Stimulated activated naive B cell treated with anti-CD40 and anti-IgM and Interleukin-4, amounts not matched to agents 10 μg/mL and 1 μg/mL and 100 μg/mL, for 72 hours (primary cell): ENCODE results near the gene PPP2R3B.
A peak's percentile ranks its signal among the peaks of the same experiment; 100 is the strongest.
"Not testable (repeated sequence)": the region's sequence is repeated elsewhere in the genome, so short reads cannot be mapped to it uniquely, and the experiment has no call there.

Experiments
- ATAC-seq, 2 donors: fragments of 150-1000 bp; cut with Tn5 transposase; replicated peaks; 2 replicates each; pipeline ENCODE4 v1.10.0; 2021; ENCODE audit warnings: moderate library complexity in 1 of 2
- DNase-seq: peaks from one replicate; pipeline ENCODE4 v3.0.0; 2021
- H3K27ac Mint-ChIP-seq: one replicate; pipeline ENCODE4 v1.8.0; 2022; ENCODE audit warnings: mild to moderate bottlenecking, mixed read lengths
- H3K27me3 Mint-ChIP-seq, 2 donors: one replicate each; pipeline ENCODE4 v1.8.0; 2022; ENCODE audit warnings: mixed read lengths in 2 of 2
- H3K36me3 Mint-ChIP-seq, 2 donors: one replicate each; pipeline ENCODE4 v1.8.0; 2022; ENCODE audit warnings: mixed read lengths in 2 of 2, mild to moderate bottlenecking in 1 of 2
- H3K4me1 Mint-ChIP-seq, 2 donors: one replicate each; pipeline ENCODE4 v1.8.0; 2022; ENCODE audit warnings: mixed read lengths in 2 of 2, mild to moderate bottlenecking in 1 of 2
- H3K4me3 Mint-ChIP-seq, 2 donors: one replicate each; pipeline ENCODE4 v1.8.0; 2022; ENCODE audit warnings: mild to moderate bottlenecking in 2 of 2, mixed read lengths in 2 of 2, moderate library complexity in 1 of 2
- H3K9me3 Mint-ChIP-seq, 2 donors: one replicate each; pipeline ENCODE4 v1.8.0; 2022; ENCODE audit warnings: mixed read lengths in 2 of 2, mild to moderate bottlenecking in 1 of 2

The PPP2R3B gene

DNA sequence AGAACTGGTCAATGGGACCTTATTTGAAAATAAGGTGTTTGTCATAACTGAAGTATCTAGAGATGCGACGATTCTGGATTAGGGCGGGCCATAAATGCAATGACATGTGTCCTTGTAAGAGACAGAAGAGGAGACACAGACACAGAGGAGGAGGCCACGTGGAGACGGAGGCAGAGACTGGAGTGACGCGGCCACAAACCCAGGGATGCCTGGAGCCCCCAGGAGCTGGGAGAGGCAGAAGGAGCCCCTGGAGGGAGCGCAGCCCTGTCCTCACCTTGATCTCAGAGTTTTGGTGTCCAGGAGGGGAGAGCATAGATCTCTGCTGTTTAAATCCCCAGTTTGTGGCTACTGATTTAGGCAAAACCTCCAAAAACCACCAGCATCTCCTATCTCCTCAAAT, 73.2 kb downstream of the PPP2R3B start:
- no peak for ATAC-seq
- H3K27me3 Mint-ChIP-seq = no peaks in the 10 kb centered on the region
- DNase-seq = no peak
- peaks cover 39% of the 10 kb centered on the region in 2 donors for H3K36me3 Mint-ChIP-seq
- no peak overlapping the region for H3K27ac Mint-ChIP-seq
- peaks cover 0 to 9% of the 10 kb centered on the region in 2 donors for H3K4me1 Mint-ChIP-seq
- no peak overlapping the region for H3K4me3 Mint-ChIP-seq
- H3K9me3 Mint-ChIP-seq = peaks cover 0 to 2% of the 10 kb centered on the region in 2 donors

DNA sequence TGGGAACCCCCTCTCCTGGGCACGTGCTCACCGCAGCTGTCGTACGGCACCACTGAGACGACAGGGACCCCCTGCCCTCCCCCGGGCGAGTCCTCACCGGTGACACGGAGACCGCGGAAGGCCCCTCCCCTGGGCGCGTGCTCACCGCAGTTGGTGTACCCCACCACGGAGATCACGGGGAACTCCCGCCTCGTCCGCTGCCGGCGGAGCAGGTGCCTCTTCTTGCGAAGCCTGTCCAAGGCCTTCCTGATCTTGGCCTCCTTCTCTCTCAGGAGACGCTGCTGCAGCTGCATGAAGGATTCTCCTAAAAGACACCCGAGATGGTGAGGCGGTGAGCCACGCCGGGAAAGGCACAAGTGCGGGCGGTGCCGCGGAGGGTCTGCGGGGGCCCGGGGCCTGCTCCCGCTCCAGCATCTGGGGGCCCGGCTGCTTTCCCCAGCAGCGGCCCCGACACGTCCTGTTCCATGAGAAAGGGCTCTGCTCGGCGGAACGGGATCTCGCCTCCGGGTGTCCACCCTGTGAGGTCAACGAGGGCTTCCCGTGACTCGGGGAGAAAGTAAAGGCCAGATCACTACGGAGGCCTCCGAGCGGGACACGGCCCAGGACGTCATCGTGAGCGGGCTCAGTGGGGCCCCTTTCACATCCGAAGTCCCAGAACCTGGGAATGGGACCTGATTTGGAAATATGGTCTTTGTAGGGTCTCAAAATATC, 73.9 kb downstream of the PPP2R3B start:
- H3K9me3 Mint-ChIP-seq = peaks cover 0 to under 1% of the 10 kb centered on the region in 2 donors
- DNase-seq = no peak
- H3K36me3 Mint-ChIP-seq = peaks cover 36 to 44% of the 10 kb centered on the region in 2 donors

DNA sequence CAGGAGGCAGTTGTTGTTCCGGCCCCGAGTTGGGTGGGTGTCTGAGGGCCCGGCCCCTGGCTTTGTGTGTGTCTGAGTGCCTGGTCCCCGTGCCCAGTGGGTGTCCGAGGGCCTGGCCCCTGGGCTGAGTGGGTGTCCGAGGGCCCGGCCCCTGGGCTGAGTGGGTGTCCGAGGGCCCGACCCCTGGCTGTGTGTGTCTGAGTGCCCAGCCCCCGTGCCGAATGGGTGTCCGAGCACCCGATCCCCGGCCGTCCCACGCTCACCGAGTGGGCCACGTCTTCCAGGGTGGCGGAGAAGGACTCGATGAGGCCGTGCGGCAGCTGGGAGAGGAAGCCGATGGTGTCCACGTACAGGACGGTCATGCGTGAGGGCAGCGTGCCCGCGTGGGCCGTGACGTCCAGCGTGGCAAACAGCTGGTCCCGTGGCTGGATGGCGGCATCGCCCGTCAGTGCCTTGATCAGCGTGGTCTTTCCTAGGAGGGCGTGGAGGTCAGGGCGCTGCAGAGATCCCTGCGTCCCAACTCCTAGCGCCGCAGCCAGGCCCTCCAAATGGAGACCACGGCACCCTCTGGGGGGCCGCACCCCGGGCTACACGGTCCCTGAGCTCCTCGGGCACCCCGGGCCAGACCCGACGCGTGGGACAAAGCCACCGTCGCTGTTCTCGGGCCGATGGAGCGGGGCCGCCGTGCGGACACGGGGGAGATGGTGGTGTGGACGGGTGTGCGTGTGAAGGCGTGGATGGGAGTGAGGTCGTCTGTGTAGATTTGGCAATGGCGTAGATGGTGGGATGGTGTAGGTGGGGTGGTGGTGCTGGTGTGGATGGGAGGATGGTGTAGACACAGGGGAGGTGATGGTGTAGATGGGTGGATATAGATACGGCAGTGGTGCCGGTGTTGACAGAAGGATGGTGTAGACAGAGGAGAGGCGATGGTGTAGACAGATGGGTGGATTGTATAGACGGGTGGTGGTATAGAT, 75.3 kb downstream of the PPP2R3B start:
- H3K27me3 Mint-ChIP-seq = no peaks in the 10 kb centered on the region
- H3K4me3 Mint-ChIP-seq = peak overlapping the region in 1 of 2 donors; percentile 1

More for the DNA sequence above, 73.9 kb downstream of the PPP2R3B start:
- H3K27ac Mint-ChIP-seq = no peak overlapping the region
- no peak overlapping the region for H3K4me3 Mint-ChIP-seq
- ATAC-seq = no peak
- peaks cover 0 to 6% of the 10 kb centered on the region in 2 donors for H3K4me1 Mint-ChIP-seq
- no peaks in the 10 kb centered on the region for H3K27me3 Mint-ChIP-seq

DNA sequence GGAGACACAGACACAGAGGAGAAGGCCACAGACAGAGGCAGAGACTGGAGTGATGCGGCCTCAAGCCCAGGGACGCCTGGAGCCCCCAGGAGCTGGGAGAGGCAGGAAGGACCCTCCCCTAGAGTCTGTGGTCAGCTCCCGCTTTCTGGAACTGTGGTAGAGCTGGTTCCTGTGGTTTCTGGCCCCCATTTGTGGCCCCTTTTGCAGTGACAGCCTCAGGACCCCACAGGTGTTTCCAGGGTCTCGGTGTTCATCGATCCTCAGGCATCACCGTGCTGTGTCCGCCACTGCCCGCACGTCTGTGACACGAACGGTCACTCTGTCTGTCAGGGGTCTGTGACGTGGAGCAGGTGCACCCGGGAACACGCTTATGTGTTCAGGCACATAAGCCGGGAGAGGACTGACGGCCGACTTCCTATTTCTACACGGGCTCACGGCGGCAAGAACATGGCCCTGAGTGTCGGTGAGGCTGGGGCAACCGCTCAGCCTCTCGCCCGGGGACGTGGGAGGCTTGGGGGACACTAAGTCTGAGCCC, 76.0 kb downstream of the PPP2R3B start:
- H3K27ac Mint-ChIP-seq = peak overlapping the region; percentile 47
- H3K9me3 Mint-ChIP-seq = no peaks in the 10 kb centered on the region
- H3K4me1 Mint-ChIP-seq = no peaks in the 10 kb centered on the region
- DNase-seq = no peak
- no peak for ATAC-seq
- H3K36me3 Mint-ChIP-seq = peaks cover 48 to 52% of the 10 kb centered on the region in 2 donors
- H3K27me3 Mint-ChIP-seq = no peaks in the 10 kb centered on the region
- no peak overlapping the region for H3K4me3 Mint-ChIP-seq

More for the DNA sequence above, 75.3 kb downstream of the PPP2R3B start:
- no peaks in the 10 kb centered on the region for H3K4me1 Mint-ChIP-seq
- H3K36me3 Mint-ChIP-seq = peaks cover 42 to 50% of the 10 kb centered on the region in 2 donors
- ATAC-seq (no peak), DNase-seq (no peak)
- H3K9me3 Mint-ChIP-seq = no peaks in the 10 kb centered on the region
- H3K27ac Mint-ChIP-seq = peak overlapping the region; percentile 49

DNA sequence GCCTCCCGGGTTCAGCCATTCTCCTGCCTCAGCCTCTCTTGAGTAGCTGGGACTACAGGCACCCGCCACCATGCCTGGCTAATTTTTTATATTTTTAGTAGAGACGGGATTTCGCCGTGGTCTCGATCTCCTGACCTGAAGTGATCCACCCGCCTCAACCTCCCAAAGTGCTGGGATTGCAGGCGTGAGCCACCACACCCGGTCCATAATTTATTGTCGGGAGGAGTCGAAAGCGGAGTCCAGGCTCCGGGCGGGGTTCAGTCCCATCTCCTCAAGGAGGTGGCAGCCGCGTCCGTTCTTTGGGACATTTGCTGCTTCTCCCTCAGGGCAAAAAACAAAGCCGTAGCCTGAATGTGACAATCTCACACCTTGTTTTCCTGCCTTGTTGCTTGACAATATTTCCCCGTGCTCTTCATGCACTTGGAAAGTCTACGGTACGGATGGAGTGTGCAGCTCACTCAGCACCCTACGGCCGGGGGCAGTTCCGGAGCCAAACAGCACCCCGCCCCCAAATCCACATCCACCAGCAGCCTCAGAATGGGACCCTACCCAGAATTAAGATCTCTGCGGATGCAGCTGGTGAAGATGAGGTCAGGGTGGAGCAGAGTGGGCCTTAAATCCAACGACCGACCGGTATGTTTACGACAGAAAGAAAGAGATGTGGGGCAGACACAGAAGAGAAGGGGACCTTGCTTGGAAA, 77.7 kb downstream of the PPP2R3B start:
- Mint-ChIP-seq H3K4me3 (no peak overlapping the region), H3K36me3 (peaks cover 61 to 65% of the 10 kb centered on the region in 2 donors), H3K4me1 (no peaks in the 10 kb centered on the region), H3K27me3 (no peaks in the 10 kb centered on the region), H3K9me3 (no peaks in the 10 kb centered on the region), H3K27ac (no peak overlapping the region)
- DNase-seq (no peak), ATAC-seq (no peak)

DNA sequence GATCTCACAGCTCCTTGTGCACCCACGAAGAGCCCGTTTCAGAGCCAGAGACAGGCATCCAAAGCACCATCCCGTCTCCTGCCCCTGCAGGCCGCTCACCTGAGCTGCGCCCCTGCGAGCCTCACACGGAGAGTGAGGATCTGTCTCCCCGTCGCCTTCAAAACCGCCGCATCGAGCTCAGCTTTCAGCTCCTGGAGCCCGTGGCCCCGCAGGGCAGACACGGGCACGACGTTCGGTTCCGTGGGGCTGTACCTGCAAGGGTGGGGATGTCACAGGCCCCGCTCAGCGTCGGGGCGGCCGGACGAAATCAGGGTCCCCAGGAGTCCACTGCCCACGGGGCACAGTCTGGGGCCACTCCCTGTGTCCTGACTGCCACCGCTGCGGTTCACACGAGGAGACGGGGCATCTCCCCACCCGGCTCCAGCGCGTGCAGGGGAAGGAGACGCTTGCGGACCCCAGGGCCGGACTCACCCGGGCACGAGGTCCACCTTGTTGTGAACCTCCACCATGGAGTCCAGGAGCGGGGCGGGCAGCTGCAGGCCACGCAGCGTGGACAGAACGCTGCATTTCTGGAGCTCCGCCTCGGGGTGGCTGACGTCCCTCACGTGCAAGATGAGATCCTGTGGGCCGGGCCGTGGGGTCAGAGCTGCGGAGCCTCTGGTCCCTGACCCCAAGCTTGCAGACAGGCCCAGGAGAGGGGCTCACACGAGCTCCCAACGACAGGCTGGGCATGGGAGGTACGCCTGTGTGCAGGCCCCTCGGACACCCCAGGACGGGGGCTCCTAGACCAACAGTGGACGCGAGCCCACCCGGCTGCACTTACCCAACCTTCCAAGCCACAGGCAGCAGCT, 79.2 kb downstream of the PPP2R3B start:
- DNase-seq (no peak), ATAC-seq (no peak)
- Mint-ChIP-seq H3K36me3 (peaks cover 62 to 64% of the 10 kb centered on the region in 2 donors), H3K9me3 (no peaks in the 10 kb centered on the region), H3K4me1 (no peaks in the 10 kb centered on the region), H3K27me3 (no peaks in the 10 kb centered on the region), H3K4me3 (no peak overlapping the region), H3K27ac (no peak overlapping the region)

DNA sequence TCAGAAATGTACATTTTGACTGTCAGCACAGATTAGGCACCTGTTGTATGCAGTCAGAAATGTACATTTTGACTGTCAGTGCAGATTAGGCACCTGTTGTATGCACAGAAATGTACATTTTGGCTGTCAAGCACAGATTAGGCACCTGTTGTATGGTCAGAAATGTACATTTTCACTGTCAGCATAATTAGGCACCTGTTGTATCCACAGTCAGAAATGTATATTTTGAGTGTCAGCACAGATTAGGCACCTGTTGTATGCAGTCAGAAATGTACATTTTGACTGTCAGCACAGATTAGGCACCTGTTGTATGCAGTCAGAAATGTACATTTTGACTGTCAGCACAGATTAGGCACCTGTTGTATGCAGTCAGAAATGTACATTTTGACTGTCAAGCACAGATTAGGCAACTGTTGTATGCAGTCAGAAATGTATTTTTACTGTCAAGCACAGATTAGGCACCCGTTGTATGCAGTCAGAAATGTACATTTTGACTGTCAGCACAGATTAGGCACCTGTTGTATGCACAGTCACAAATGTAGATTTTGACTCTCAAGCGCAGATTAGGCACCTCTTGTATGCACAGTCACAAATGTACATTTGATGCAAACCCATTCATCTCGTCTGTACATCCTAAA, 80.0 kb downstream of the PPP2R3B start:
- not testable (repeated sequence) for H3K9me3 Mint-ChIP-seq, ATAC-seq, H3K4me1 Mint-ChIP-seq, H3K27me3 Mint-ChIP-seq, H3K4me3 Mint-ChIP-seq, DNase-seq, H3K27ac Mint-ChIP-seq
- H3K36me3 Mint-ChIP-seq = peaks cover 62 to 63% of the 10 kb centered on the region in 2 donors

DNA sequence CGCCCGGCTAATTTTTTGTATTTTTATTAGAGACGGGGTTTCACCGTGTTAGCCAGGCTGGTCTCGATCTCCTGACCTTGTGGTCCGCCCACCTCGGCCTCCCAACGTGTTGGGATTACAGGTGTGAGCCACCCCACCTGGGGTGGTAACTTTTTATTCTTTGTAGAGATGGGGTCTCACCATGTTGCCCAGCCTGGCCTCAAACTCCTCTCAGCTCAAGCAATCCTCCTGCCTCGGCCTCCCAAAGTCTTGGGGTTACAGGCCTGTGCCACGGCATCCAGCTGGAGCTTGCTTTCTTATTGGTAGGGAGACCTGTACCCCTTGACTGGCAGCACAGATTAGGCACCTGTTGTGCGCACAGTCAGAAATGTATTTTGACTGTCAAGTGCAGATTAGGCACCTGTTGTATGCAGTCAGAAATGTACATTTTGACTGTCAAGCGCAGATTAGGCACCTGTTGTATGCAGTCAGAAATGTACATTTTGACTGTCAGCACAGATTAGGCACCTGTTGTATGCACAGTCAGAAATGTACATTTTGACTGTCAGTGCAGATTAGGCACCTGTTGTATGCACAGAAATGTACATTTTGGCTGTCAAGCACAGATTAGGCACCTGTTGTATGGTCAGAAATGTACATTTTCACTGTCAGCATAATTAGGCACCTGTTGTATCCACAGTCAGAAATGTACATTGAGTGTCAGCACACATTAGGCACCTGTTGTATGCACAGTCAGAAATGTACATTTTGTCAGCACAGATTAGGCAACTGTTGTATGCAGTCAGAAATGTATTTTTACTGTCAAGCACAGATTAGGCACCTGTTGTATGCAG, 80.7 kb downstream of the PPP2R3B start:
- H3K36me3 Mint-ChIP-seq = peaks cover 65% of the 10 kb centered on the region in 2 donors
- not testable (repeated sequence) for H3K4me1 Mint-ChIP-seq, H3K27ac Mint-ChIP-seq, DNase-seq, ATAC-seq, H3K9me3 Mint-ChIP-seq, H3K27me3 Mint-ChIP-seq, H3K4me3 Mint-ChIP-seq

DNA sequence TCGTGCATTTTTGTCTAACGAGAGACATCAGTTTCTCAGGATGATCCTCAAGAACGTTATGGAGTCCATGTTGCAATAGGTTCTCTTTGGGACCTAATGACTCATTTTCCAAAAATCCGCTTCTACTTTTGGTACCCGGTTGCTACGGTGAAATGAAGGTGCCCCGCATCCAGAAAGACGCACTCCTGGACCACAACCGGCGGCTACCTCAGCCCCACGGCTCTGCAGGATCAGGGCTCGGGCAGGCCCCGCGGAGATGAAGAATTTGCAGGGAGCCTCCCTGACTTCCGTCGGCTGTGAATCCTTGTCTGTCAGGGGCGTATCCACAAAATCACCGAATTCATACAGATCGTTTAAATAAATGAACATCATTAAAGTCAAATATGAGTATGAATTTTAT, 83.7 kb downstream of the PPP2R3B start:
- no peaks in the 10 kb centered on the region for H3K27me3 Mint-ChIP-seq
- H3K36me3 Mint-ChIP-seq = peaks cover 52 to 57% of the 10 kb centered on the region in 2 donors
- peaks cover 0 to 4% of the 10 kb centered on the region in 2 donors for H3K4me1 Mint-ChIP-seq
- no peaks in the 10 kb centered on the region for H3K9me3 Mint-ChIP-seq
- DNase-seq = no peak
- H3K27ac Mint-ChIP-seq = no peak overlapping the region
- no peak overlapping the region for H3K4me3 Mint-ChIP-seq
- ATAC-seq = no peak

DNA sequence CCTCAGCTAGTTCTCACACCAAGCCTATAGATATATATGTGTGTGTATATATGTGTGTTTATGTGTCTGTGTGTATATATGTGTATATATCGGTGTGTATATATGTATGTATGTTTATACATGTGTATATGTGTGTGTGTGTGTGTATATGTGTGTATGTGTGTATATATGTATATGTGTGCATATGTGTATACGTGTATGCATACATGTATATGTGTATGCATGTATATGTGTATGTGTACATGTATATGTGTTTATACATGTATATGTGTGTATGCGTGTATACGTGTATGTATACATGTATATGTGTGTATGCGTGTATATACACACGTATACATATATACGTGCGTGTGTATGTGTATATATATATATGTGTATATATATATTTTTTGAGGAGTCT, 86.4 kb downstream of the PPP2R3B start:
- H3K4me1 Mint-ChIP-seq = peaks cover 0 to 4% of the 10 kb centered on the region in 2 donors
- H3K36me3 Mint-ChIP-seq = peaks cover 47 to 52% of the 10 kb centered on the region in 2 donors
- no peaks in the 10 kb centered on the region for H3K9me3 Mint-ChIP-seq
- no peak for DNase-seq
- H3K4me3 Mint-ChIP-seq = no peak overlapping the region
- ATAC-seq = no peak
- H3K27ac Mint-ChIP-seq = no peak overlapping the region
- no peaks in the 10 kb centered on the region for H3K27me3 Mint-ChIP-seq

DNA sequence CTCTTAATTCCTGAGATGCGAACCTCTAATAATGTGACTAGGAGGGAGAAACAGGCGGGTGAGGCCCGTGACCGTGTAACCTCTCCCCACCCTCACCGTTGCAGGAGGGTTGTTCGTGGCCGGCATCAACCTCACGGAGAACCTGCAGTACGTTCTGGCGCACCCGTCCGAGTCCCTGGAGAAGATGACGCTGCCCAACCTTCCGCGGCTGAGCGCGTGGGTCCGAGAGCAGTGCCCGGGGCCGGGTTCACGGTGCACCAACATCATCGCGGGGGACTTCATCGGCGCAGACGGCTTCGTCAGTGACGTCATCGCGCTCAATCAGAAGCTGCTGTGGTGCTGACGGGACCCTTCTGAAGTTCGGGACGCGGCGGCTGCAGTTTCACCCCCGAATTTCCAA, 87.7 kb downstream of the PPP2R3B start:
- Mint-ChIP-seq H3K36me3 (peaks cover 34 to 41% of the 10 kb centered on the region in 2 donors), H3K27me3 (no peaks in the 10 kb centered on the region), H3K4me3 (no peak overlapping the region), H3K4me1 (peaks cover 0 to 4% of the 10 kb centered on the region in 2 donors), H3K27ac (no peak overlapping the region), H3K9me3 (no peaks in the 10 kb centered on the region)
- DNase-seq = no peak
- no peak for ATAC-seq

DNA sequence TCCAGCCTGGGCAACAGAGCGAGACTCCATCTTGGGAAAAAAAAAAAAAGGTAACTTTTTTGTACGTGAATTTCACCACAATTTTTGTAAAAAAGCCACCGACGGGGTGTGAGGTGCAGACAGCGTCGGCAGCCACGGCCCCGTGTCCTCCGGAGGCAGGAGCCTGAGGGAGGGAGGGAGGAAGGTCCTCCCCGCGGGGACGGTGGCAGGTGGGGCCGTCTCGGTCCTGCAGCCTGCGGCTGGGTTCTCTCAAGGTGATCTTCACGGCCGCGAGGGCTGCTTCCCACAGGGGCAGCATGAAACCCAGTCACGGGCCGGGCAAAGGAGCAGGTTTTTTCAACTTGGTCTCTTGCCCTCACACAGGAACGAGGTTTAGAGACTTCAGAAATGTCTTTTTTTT, 91.6 kb downstream of the PPP2R3B start:
- ATAC-seq = no peak
- no peak overlapping the region for H3K27ac Mint-ChIP-seq
- H3K36me3 Mint-ChIP-seq = peaks cover 34 to 44% of the 10 kb centered on the region in 2 donors
- no peak overlapping the region for H3K4me3 Mint-ChIP-seq
- no peaks in the 10 kb centered on the region for H3K4me1 Mint-ChIP-seq
- no peaks in the 10 kb centered on the region for H3K9me3 Mint-ChIP-seq
- no peaks in the 10 kb centered on the region for H3K27me3 Mint-ChIP-seq
- no peak for DNase-seq
